IMR-90 (cell line): ENCODE data around the gene FOSL2. TPM values are rescaled to one million over a fixed set of nuclear protein-coding genes. Genes with fewer than 3 reads are reported as not detected.

Source experiments
- ATAC-seq: fragments of 200-7000 bp; cut with Tn5 transposase; 2 replicates; pipeline ENCODE4 v1.9.1; 2020; ENCODE audit warnings: low read depth, mild to moderate bottlenecking, moderate library complexity
- BruUV-seq: library from RNA; stranded (reverse); fragments of 400-500 nt; replicated peaks from 2 replicates; lab custom pipeline; 2021; lab: Mats Ljungman, UMichigan
- CTCF ChIA-PET: fragments of 300-600 bp; formaldehyde crosslinking; extraction: SDS; loops from one replicate; lab custom pipeline; 2021; ENCODE audit warnings: antibody characterized with exemption; lab: Yijun Ruan, JAX
- POLR2A ChIA-PET: fragments of 300-600 bp; sonication (Branson Sonifier 250); formaldehyde crosslinking; loops from one replicate; lab custom pipeline; 2022; ENCODE audit warnings: antibody characterized with exemption; ENCODE audit not compliant: unreplicated experiment; lab: Charles Lee
- DNase-seq: peaks from one replicate; pipeline ENCODE4 v3.0.0; 2013
- H2AFZ ChIP-seq: replicated peaks from 2 replicates; pipeline ENCODE3; 2013; ENCODE audit warnings: low read length, mild to moderate bottlenecking; ENCODE audit not compliant: poor library complexity
- H2AK5ac ChIP-seq: 2 replicates; pipeline ENCODE4 v1.6.1; 2013; ENCODE audit warnings: low read depth, low read length, inconsistent platforms
- H2AK9ac ChIP-seq: replicated peaks from 2 replicates; pipeline ENCODE3; 2013; ENCODE audit warnings: mild to moderate bottlenecking, low read depth, low read length, moderate library complexity; ENCODE audit not compliant: poor library complexity
- H2BK120ac ChIP-seq: 2 replicates; pipeline ENCODE4 v1.6.1; 2013; ENCODE audit warnings: low read depth, low read length, inconsistent platforms
- H2BK15ac ChIP-seq: 3 replicates; pipeline ENCODE4 v1.6.1; 2013; ENCODE audit warnings: low read depth, low read length, inconsistent platforms
- H2BK20ac ChIP-seq: 2 replicates; pipeline ENCODE4 v1.6.1; 2013; ENCODE audit warnings: low read depth, mild to moderate bottlenecking, inconsistent platforms, low read length, moderate library complexity
- H2BK5ac ChIP-seq: 2 replicates; pipeline ENCODE4 v1.6.1; 2013; ENCODE audit warnings: mild to moderate bottlenecking, low read depth, low read length, inconsistent platforms; ENCODE audit not compliant: poor library complexity, severe bottlenecking
- H3K14ac ChIP-seq: replicated peaks from 2 replicates; pipeline ENCODE4 v1.6.1; 2013; ENCODE audit warnings: low read depth, low read length, inconsistent platforms
- H3K18ac ChIP-seq: 2 replicates; pipeline ENCODE4 v1.6.1; 2013; ENCODE audit warnings: low read depth, low read length, control low read depth
- H3K23ac ChIP-seq: 2 replicates; pipeline ENCODE4 v1.6.1; 2013; ENCODE audit warnings: low read depth, low read length, inconsistent platforms
- H3K27ac ChIP-seq: 2 replicates; pipeline ENCODE4 v1.5.1; 2013; ENCODE audit warnings: mild to moderate bottlenecking, control low read depth, low read length; ENCODE audit not compliant: insufficient read depth
- H3K27me3 ChIP-seq: 2 replicates; pipeline ENCODE4 v1.6.1; 2013; ENCODE audit warnings: low read length; ENCODE audit not compliant: control insufficient read depth, insufficient read depth
- H3K36me3 ChIP-seq: 2 replicates; pipeline ENCODE4 v1.6.1; 2013; ENCODE audit warnings: low read length, mixed read lengths; ENCODE audit not compliant: control insufficient read depth, insufficient read depth
- H3K4ac ChIP-seq: 2 replicates; pipeline ENCODE4 v1.6.1; 2013; ENCODE audit warnings: low read depth, low read length, inconsistent platforms
- H3K4me1 ChIP-seq: 2 replicates; pipeline ENCODE4 v1.6.1; 2013; ENCODE audit warnings: low read length, mixed read lengths; ENCODE audit not compliant: control insufficient read depth, insufficient read depth
- H3K4me2 ChIP-seq: 2 replicates; pipeline ENCODE4 v1.6.1; 2013; ENCODE audit warnings: low read depth, mild to moderate bottlenecking, control low read depth, low read length, moderate library complexity
- H3K4me3 ChIP-seq: 2 replicates; pipeline ENCODE4 v1.5.1; 2013; ENCODE audit warnings: low read depth, mild to moderate bottlenecking, control low read depth, low read length, moderate library complexity; ENCODE audit not compliant: insufficient read depth
- H3K56ac ChIP-seq: 2 replicates; pipeline ENCODE4 v1.6.1; 2013; ENCODE audit warnings: low read length, inconsistent platforms; ENCODE audit not compliant: insufficient read depth; ENCODE audit errors: extremely low read depth
- H3K79me1 ChIP-seq, 2 experiments: 2 replicates each; pipeline ENCODE4 v1.6.1; 2013; ENCODE audit warnings: low read length in 2 of 2, inconsistent platforms in 1 of 2, low read depth in 1 of 2
- H3K9ac ChIP-seq: 2 replicates; pipeline ENCODE4 v1.6.1; 2013; ENCODE audit warnings: low read depth, low read length, control low read depth
- H3K9me1 ChIP-seq: 2 replicates; pipeline ENCODE4 v1.6.1; 2013; ENCODE audit warnings: low read length, inconsistent platforms; ENCODE audit not compliant: insufficient read depth
- H3K9me3 ChIP-seq: 2 replicates; pipeline ENCODE4 v1.6.1; 2013; ENCODE audit warnings: low read length; ENCODE audit not compliant: control insufficient read depth, insufficient read depth
- H4K20me1 ChIP-seq: 2 replicates; pipeline ENCODE4 v1.6.1; 2013; ENCODE audit warnings: low read length, inconsistent platforms; ENCODE audit not compliant: insufficient read depth
- H4K5ac ChIP-seq: 2 replicates; pipeline ENCODE4 v1.6.1; 2013; ENCODE audit warnings: mild to moderate bottlenecking, low read depth, low read length, control low read depth
- H4K8ac ChIP-seq, 2 experiments: 2 replicates each; pipeline ENCODE4 v1.6.1; 2013; ENCODE audit warnings: low read depth in 2 of 2, low read length in 2 of 2, control low read depth in 1 of 2, inconsistent platforms in 1 of 2
- H4K91ac ChIP-seq: 2 replicates; pipeline ENCODE4 v1.6.1; 2013; ENCODE audit warnings: low read depth, low read length, inconsistent platforms; ENCODE audit not compliant: insufficient read depth
- CHD1 ChIP-seq: IDR thresholded peaks from 2 replicates; pipeline ENCODE4 v1.6.1; 2012; ENCODE audit warnings: low read depth, low read length, improper control_type of control experiment
- MAFK ChIP-seq: IDR thresholded peaks from 2 replicates; pipeline ENCODE4 v1.6.1; 2012; ENCODE audit warnings: low read depth, low read length, improper control_type of control experiment
- NFE2L2 ChIP-seq: fragments of 150-350 bp; IDR thresholded peaks from 2 replicates; pipeline ENCODE4 v1.6.1; 2016; ENCODE audit warnings: low read depth, mild to moderate bottlenecking, low read length
- POLR2A ChIP-seq: IDR thresholded peaks from 2 replicates; pipeline ENCODE4 v1.6.1; 2012; ENCODE audit warnings: mild to moderate bottlenecking, low read depth, low read length
- RAD21 ChIP-seq: IDR thresholded peaks from 2 replicates; pipeline ENCODE4 v1.6.1; 2012; ENCODE audit warnings: low read length, improper control_type of control experiment
- RFX5 ChIP-seq: IDR thresholded peaks from 2 replicates; pipeline ENCODE4 v1.8.0; 2012; ENCODE audit warnings: low read depth, mild to moderate bottlenecking, low read length, moderate library complexity
- SMC3 ChIP-seq: fragments of 150-350 bp; IDR thresholded peaks from 2 replicates; pipeline ENCODE4 v1.6.1; 2016; ENCODE audit warnings: low read depth, mild to moderate bottlenecking, antibody characterized with exemption, low read length, moderate library complexity
- WGBS, 2 experiments: methylation state at CpG; one replicate each; pipeline versions ENCODE4 v1.1.5 to v1.1.7; 2013; ENCODE audit warnings: missing lambda C conversion rate in 2 of 2; ENCODE audit not compliant: insufficient read length in 1 of 2; ENCODE audit errors: extremely low coverage in 2 of 2; 5-methylcytosine and 5-hydroxymethylcytosine counted together
- dilution Hi-C: fragments of 300-500 bp; cut with HindIII; formaldehyde crosslinking; loops from one replicate; pipeline ENCODE4 v1.14.3; 2018; ENCODE audit warnings: low sequenced_read_pairs; ENCODE audit not compliant: unreplicated experiment
- in situ Hi-C: fragments of 300-500 bp; cut with MboI; formaldehyde crosslinking; loops from 3 replicates; pipeline ENCODE4 v1.14.3; 2019; ENCODE audit warnings: low sequenced_read_pairs, inconsistent platforms, mixed read lengths
- intact Hi-C: fragments of 100-400 bp; cut with micrococcal nuclease; formaldehyde crosslinking; loops from 2 replicates; pipeline ENCODE4 v1.10.0; 2022
- polyA plus RNA-seq, 3 experiments: library from polyadenylated mRNA; depleted of rRNA; stranded (reverse); fragments of >200 nt; gene quantifications; 2 replicates each; pipeline ENCODE4 v1.2.3, GENCODE V29; 2012; ENCODE audit warnings: low replicate concordance in 1 of 3
- total RNA-seq: library from RNA; depleted of rRNA; stranded (reverse); fragments of >200 nt; gene quantifications from 2 replicates; pipeline ENCODE4 v1.2.3, GENCODE V29; 2012
- TF ChIP-seq, protein P1 (sequence below): conservative IDR thresholded peaks from 2 replicates; pipeline ENCODE4 v1.5.1; 2012; ENCODE audit warnings: mild to moderate bottlenecking, low read depth, low read length, improper control_type of control experiment
- TF ChIP-seq, protein P2 (sequence below): fragments of 150-350 bp; IDR thresholded peaks from 2 replicates; pipeline ENCODE4 v1.6.1; 2016; ENCODE audit warnings: low read depth, mild to moderate bottlenecking, low read length, moderate library complexity, borderline replicate concordance

The FOSL2 gene
- total and polyA plus RNA-seq, 2 of the 4 experiments (the other 2 are of a cell fraction), result 31.4 to 46.3 TPM

DNA sequence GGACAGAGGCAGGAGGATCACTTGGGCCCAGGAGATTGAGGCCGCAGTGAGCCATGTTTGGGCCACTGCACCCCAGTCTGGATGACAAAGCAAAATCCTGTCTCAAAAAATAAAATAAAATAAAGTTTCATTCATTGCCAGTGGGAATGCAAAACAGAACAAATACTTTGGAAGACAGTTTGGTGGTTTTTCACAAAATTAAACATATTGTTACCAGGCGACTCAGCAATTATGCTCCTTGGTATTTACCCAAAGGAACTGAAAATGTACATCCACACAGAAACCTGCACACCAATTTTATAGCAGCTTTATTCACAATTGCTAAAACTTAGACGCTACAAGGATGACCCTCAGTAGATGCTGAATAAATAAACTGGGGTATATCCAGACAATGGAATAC lies 35.8 kb downstream of the FOSL2 start:
- Histone ChIP-seq H2BK5ac (peak overlapping the region; percentile 67), H3K4me1 (peaks cover 15% of the 10 kb centered on the region), H3K79me1 (no peaks in the 10 kb centered on the region; a peak in 1 of 4 replicates), H2BK120ac (peak overlapping the region; percentile 84; the same call in 1 of the 2 replicates), H3K18ac (0 out of 2 replicates have a peak overlapping the region, but pooled peaks have one; percentile 13), H2BK15ac (peak overlapping the region; percentile 97; the same call in 1 of the 3 replicates), H3K9ac (no peak overlapping the region), H3K14ac (no peak overlapping the region; the same call in 1 of the 2 replicates), H2AFZ (no peak overlapping the region), H4K5ac (0 out of 2 replicates have a peak overlapping the region, but pooled peaks have one; percentile 0), H2BK20ac (no peak overlapping the region; the same call in 1 of the 2 replicates), H2AK5ac (peak overlapping the region; percentile 84; the same call in 1 of the 2 replicates), H3K56ac (no peak overlapping the region), H4K8ac (peak overlapping the region in 1 of 2 experiments; percentile 16; a peak in 2 of 4 replicates), H3K27me3 (no peaks in the 10 kb centered on the region), H2AK9ac (no peak overlapping the region), H3K4me3 (no peak overlapping the region), H3K9me1 (peaks cover 11% of the 10 kb centered on the region), H3K4me2 (no peak overlapping the region), H3K36me3 (no peaks in the 10 kb centered on the region), H3K4ac (peak overlapping the region; percentile 92), H4K20me1 (0 out of 2 replicates have a peak, but pooled peaks cover 4% of the 10 kb centered on the region), H4K91ac (0 out of 2 replicates have a peak overlapping the region, but pooled peaks have one; percentile 88), H3K23ac (no peak overlapping the region), H3K9me3 (peaks cover 4% of the 10 kb centered on the region), H3K27ac (peak overlapping the region; percentile 67)
- BruUV-seq, result no TSS peak
- TF ChIP-seq POLR2A (no peak), SMC3 (no peak), RAD21 (no peak), CHD1 (no peak), MAFK (peak; percentile 57), NFE2L2 (peak; percentile 76), RFX5 (no peak)
- TF ChIP-seq, protein P1, sequence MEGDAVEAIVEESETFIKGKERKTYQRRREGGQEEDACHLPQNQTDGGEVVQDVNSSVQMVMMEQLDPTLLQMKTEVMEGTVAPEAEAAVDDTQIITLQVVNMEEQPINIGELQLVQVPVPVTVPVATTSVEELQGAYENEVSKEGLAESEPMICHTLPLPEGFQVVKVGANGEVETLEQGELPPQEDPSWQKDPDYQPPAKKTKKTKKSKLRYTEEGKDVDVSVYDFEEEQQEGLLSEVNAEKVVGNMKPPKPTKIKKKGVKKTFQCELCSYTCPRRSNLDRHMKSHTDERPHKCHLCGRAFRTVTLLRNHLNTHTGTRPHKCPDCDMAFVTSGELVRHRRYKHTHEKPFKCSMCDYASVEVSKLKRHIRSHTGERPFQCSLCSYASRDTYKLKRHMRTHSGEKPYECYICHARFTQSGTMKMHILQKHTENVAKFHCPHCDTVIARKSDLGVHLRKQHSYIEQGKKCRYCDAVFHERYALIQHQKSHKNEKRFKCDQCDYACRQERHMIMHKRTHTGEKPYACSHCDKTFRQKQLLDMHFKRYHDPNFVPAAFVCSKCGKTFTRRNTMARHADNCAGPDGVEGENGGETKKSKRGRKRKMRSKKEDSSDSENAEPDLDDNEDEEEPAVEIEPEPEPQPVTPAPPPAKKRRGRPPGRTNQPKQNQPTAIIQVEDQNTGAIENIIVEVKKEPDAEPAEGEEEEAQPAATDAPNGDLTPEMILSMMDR, result no peak
- TF ChIP-seq, protein P2, sequence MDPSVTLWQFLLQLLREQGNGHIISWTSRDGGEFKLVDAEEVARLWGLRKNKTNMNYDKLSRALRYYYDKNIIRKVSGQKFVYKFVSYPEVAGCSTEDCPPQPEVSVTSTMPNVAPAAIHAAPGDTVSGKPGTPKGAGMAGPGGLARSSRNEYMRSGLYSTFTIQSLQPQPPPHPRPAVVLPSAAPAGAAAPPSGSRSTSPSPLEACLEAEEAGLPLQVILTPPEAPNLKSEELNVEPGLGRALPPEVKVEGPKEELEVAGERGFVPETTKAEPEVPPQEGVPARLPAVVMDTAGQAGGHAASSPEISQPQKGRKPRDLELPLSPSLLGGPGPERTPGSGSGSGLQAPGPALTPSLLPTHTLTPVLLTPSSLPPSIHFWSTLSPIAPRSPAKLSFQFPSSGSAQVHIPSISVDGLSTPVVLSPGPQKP, result no peak
- POLR2A ChIA-PET, result no interaction called here
- DNase-seq (no peak), ATAC-seq (peak; percentile 48)
- intact Hi-C loops, result no loop called here
- in situ Hi-C loops, result no loop called here
- dilution Hi-C loops, result no loop called here
- no CpG with 5 or more reads among the region's 3 CpGs for WGBS, 2 experiments
- CTCF ChIA-PET, result interaction anchor here (0.6 to 1.4 kb wide), 3 partner anchors 153 to 1923 kb away, joined by 3 to 6 read pairs (median 5); no protein-coding TSS in a partner anchor
